Type B pancreatic cell (in vitro differentiated cells): ENCODE measurements around the gene PARN. TPM values are rescaled to one million over a fixed set of nuclear protein-coding genes. Genes with fewer than 3 reads are reported as not detected.

Experiments
- DNase-seq: peaks from one replicate; pipeline ENCODE4 v3.0.0; 2021; ENCODE audit warnings: mixed read lengths; ENCODE audit not compliant: unreplicated experiment; ENCODE audit errors: extremely low spot score
- H3K27ac Mint-ChIP-seq: 2 replicates; pipeline ENCODE4 v1.8.0; 2021; ENCODE audit warnings: mild to moderate bottlenecking, mixed read lengths
- H3K27me3 Mint-ChIP-seq: 2 replicates; pipeline ENCODE4 v1.8.0; 2021; ENCODE audit warnings: mixed read lengths
- H3K36me3 Mint-ChIP-seq: 2 replicates; pipeline ENCODE4 v1.8.0; 2021; ENCODE audit warnings: mixed read lengths
- H3K4me1 Mint-ChIP-seq: one replicate; pipeline ENCODE4 v1.8.0; 2021; ENCODE audit warnings: mixed read lengths; ENCODE audit not compliant: unreplicated experiment
- H3K4me3 Mint-ChIP-seq: 2 replicates; pipeline ENCODE4 v1.8.0; 2021; ENCODE audit warnings: mild to moderate bottlenecking, mixed read lengths
- H3K9me3 Mint-ChIP-seq: 2 replicates; pipeline ENCODE4 v1.8.0; 2021; ENCODE audit warnings: mixed read lengths
- CTCF ChIP-seq: fragments of 200-600 bp; sonication (generic); conservative IDR thresholded peaks from 2 replicates; pipeline ENCODE4 v1.5.0; 2021; ENCODE audit warnings: antibody characterized with exemption, mild to moderate bottlenecking
- total RNA-seq: library from RNA; stranded (reverse); gene quantifications from 2 replicates; pipeline ENCODE4 v1.2.1, GENCODE V29; 2021; ENCODE audit warnings: low replicate concordance

Gene PARN
- total RNA-seq, 1 donor from 2014 or later: 26.1 TPM

DNA sequence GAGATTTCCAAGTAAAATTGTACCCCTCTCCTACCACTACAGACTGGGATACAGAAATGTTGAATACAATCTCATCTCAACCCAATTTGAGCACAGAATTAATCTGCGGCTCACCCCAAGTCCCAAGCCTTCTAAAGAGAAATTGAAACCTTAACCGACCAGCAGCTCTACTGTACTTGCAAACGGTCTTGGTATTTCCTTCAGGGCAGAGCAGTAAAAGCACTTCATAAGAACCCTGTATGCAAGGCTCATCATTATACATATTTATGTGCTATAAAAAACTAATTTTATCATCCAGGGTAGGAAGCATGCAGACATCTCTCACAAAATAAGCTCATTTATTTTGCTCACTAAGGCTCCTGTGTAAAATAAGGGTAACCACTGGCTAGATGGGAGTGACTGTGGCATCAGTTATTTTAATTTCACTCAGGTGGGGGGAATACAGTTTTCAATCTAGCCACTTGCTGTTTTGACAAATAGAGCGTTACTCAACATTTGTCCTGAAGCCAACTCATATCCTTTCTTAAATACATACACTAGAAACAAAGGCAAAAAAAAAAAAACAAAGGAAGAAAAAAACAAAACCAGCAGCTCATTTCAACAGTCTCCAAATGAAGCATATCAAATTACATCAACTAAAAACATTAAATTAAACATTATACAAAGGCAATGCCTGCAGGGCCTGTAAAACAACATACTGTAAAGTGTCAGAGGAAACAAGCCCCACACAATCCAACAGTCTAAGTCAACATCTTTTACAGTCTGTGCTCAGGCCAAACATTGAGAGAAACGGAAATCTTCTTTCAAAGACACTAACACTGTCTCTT, 65.0 kb downstream of the PARN start:
- Mint-ChIP-seq H3K27ac (peak overlapping the region; percentile 25), H3K27me3 (no peaks in the 10 kb centered on the region), H3K9me3 (no peaks in the 10 kb centered on the region), H3K4me1 (peaks cover 18% of the 10 kb centered on the region), H3K4me3 (no peak overlapping the region), H3K36me3 (peaks cover 4% of the 10 kb centered on the region)
- DNase-seq: no peak
- no peak for TF ChIP-seq CTCF

DNA sequence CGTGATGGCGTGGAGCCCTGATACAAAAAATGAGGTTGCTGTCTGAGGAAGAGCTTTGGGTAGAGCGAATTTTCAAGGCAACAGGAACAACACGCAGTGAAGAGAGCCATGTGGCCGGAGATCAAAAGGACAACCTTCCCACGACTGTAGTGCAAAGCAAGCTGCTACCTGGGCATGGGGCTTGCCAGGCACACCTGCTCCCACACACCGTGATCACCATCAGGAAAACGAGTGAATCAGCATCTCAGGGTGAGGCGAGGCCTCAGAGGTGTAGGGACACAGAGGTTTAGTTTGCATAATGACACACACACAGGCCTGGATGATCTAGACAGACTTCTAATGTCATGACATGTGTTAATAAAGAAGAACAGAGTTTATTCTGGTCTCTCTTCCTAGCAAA, 65.7 kb downstream of the PARN start:
- DNase-seq: no peak
- Mint-ChIP-seq H3K27ac (peak overlapping the region; percentile 12), H3K36me3 (peaks cover 2% of the 10 kb centered on the region), H3K27me3 (no peaks in the 10 kb centered on the region), H3K4me3 (no peak overlapping the region), H3K9me3 (no peaks in the 10 kb centered on the region), H3K4me1 (peaks cover 18% of the 10 kb centered on the region)
- TF ChIP-seq CTCF: no peak

GRCh38 chr16:14562691-14563491, 67.2 kb downstream of the PARN start:
- H3K4me3 Mint-ChIP-seq: no peak overlapping the region
- no peaks in the 10 kb centered on the region for H3K36me3 Mint-ChIP-seq
- TF ChIP-seq CTCF: peak; percentile 49
- no peak for DNase-seq
- no peaks in the 10 kb centered on the region for H3K9me3 Mint-ChIP-seq
- H3K27ac Mint-ChIP-seq: peak overlapping the region; percentile 56
- H3K27me3 Mint-ChIP-seq: no peaks in the 10 kb centered on the region
- peaks cover 18% of the 10 kb centered on the region for H3K4me1 Mint-ChIP-seq

- H3K4me3 Mint-ChIP-seq: no peak overlapping the region
- TF ChIP-seq CTCF: no peak
- H3K4me1 Mint-ChIP-seq: peaks cover 10% of the 10 kb centered on the region
- H3K27ac Mint-ChIP-seq: no peak overlapping the region
- H3K27me3 Mint-ChIP-seq: no peaks in the 10 kb centered on the region
- no peaks in the 10 kb centered on the region for H3K9me3 Mint-ChIP-seq
- no peak for DNase-seq
- H3K36me3 Mint-ChIP-seq: peaks cover 8% of the 10 kb centered on the region
Observed at GRCh38 chr16:14560523-14560922, 69.5 kb downstream of the PARN start.

DNA sequence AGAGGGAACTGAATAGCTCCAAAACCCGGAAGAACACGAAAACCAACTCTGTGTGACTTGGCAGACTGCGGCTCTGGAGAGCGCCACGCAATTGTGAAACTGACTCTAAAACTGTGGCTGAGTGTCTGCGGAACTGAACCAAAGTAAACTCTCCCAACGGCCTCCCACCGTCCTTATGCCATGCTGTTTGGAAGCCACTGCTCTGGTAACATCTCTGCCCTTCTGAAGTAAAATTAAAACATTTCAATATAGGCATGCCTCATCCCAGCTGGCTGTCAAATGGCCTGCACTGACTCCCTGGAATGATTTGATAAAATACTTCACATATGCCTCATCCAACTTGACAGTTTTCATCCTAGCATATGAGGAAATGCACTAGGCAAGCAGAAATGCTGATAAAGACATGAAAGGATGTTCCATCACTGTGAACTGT, 70.2 kb downstream of the PARN start:
- Mint-ChIP-seq H3K9me3 (no peaks in the 10 kb centered on the region), H3K27ac (no peak overlapping the region), H3K4me3 (no peak overlapping the region), H3K4me1 (peaks cover 3% of the 10 kb centered on the region), H3K36me3 (peaks cover 8% of the 10 kb centered on the region), H3K27me3 (no peaks in the 10 kb centered on the region)
- no peak for TF ChIP-seq CTCF
- DNase-seq: no peak
